HG03175 (cell line): ENCODE data around the gene RXRA.

ENCODE experiments used
- ATAC-seq: cut with Tn5 transposase; IDR thresholded peaks from one replicate; pipeline ENCODE4 v1.9.1; 2021; ENCODE audit warnings: mild to moderate bottlenecking, moderate library complexity; ENCODE audit not compliant: unreplicated experiment

The RXRA gene

GRCh38 chr9:134322781-134323241, 3.4 kb upstream of the RXRA start:
- no peak for ATAC-seq

- ATAC-seq, result no peak
These were observed 2.4 kb upstream of the RXRA start for GRCh38 chr9:134323741-134324358.

- no peak for ATAC-seq
These were observed 1.7 kb upstream of the RXRA start for GRCh38 chr9:134324359-134325095.

GRCh38 chr9:134325096-134325812, 1.0 kb upstream of the RXRA start:
- peak; percentile 13 for ATAC-seq

- no peak for ATAC-seq
These were observed 708 bp downstream of the RXRA start for GRCh38 chr9:134326724-134327601.

- ATAC-seq, result no peak
These were observed 1.5 kb downstream of the RXRA start for GRCh38 chr9:134327671-134328231.

GRCh38 chr9:134328341-134328840, 2.1 kb downstream of the RXRA start:
- no peak for ATAC-seq

- no peak for ATAC-seq
These were observed 2.8 kb downstream of the RXRA start for GRCh38 chr9:134328841-134329575.

- ATAC-seq, result no peak
These were observed 3.3 kb downstream of the RXRA start for GRCh38 chr9:134329576-134329855.

- ATAC-seq, result no peak
These were observed 3.6 kb downstream of the RXRA start for GRCh38 chr9:134329886-134330285.

- ATAC-seq, result no peak
These were observed 4.3 kb downstream of the RXRA start for GRCh38 chr9:134330590-134330989.

- ATAC-seq, result no peak
These were observed 5.2 kb downstream of the RXRA start for GRCh38 chr9:134331186-134332025.

GRCh38 chr9:134332266-134332665, 6.0 kb downstream of the RXRA start:
- no peak for ATAC-seq

GRCh38 chr9:134332841-134333233, 6.6 kb downstream of the RXRA start:
- ATAC-seq, result no peak

GRCh38 chr9:134333234-134333873, 7.1 kb downstream of the RXRA start:
- ATAC-seq, result no peak

- no peak for ATAC-seq
These were observed 7.8 kb downstream of the RXRA start for GRCh38 chr9:134333874-134334581.

- no peak for ATAC-seq
These were observed 8.8 kb downstream of the RXRA start for GRCh38 chr9:134335061-134335460.
